NB4 (cell line): ENCODE measurements around the gene GOLGA2.

Experiments used
- MYC ChIP-seq: IDR thresholded peaks from 2 replicates; pipeline ENCODE4 v1.6.1; 2011; ENCODE audit warnings: low read depth, low read length
- POLR2A ChIP-seq: IDR thresholded peaks from 2 replicates; pipeline ENCODE4 v1.6.1; 2011; ENCODE audit warnings: mild to moderate bottlenecking; ENCODE audit not compliant: insufficient read length; ENCODE audit errors: extremely low read depth
- TF ChIP-seq, protein P1 (sequence below): IDR thresholded peaks from one replicate; pipeline ENCODE4 v1.5.1; 2012; ENCODE audit warnings: low read depth, low read length
- TF ChIP-seq, protein P2 (sequence below): IDR thresholded peaks from 2 replicates; pipeline ENCODE4 v1.6.1; 2011; ENCODE audit warnings: low read depth, low read length

DNA sequence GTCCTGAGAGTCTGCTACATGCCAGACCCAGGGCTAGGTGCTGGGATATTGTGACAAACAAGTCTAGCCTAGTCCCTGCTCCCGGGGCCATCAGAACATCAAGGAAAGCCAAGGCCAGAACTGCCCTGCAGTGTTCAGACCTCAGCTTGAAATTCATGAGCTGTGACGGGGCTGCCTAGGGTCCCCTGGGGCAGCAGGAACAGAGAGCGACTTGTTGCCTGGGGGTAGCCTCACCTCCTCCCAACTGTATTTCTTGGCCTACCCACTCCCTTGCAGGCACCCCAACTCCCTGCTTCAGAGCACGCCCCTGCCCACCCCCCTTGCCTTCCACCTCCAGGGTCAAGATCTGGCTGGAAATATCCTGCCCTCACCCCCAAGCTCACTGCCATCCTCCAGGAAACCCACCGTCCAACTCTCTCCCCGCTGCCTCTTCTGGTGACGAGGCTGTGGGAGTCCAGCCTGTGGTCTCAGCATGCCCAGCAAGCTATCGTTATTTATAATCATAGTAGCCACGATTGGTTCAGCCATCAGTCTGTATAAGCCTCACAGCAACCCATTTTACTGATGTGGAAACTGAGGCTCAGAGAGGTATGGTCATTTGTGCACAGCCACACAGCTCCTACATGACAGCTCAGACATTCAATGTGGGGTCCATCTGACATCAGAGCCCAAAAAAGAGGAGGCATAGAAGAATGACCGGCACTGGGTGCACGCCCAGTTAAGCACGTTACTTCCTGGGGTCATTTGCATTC, 61.9 kb downstream of the GOLGA2 start:
- TF ChIP-seq, protein P1, sequence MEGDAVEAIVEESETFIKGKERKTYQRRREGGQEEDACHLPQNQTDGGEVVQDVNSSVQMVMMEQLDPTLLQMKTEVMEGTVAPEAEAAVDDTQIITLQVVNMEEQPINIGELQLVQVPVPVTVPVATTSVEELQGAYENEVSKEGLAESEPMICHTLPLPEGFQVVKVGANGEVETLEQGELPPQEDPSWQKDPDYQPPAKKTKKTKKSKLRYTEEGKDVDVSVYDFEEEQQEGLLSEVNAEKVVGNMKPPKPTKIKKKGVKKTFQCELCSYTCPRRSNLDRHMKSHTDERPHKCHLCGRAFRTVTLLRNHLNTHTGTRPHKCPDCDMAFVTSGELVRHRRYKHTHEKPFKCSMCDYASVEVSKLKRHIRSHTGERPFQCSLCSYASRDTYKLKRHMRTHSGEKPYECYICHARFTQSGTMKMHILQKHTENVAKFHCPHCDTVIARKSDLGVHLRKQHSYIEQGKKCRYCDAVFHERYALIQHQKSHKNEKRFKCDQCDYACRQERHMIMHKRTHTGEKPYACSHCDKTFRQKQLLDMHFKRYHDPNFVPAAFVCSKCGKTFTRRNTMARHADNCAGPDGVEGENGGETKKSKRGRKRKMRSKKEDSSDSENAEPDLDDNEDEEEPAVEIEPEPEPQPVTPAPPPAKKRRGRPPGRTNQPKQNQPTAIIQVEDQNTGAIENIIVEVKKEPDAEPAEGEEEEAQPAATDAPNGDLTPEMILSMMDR, result no peak
- TF ChIP-seq POLR2A (no peak), MYC (no peak)
- TF ChIP-seq, protein P2, sequence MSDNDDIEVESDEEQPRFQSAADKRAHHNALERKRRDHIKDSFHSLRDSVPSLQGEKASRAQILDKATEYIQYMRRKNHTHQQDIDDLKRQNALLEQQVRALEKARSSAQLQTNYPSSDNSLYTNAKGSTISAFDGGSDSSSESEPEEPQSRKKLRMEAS, result no peak
